GM10266 (cell line): Measurements from ENCODE around the gene MSANTD3.

ENCODE experiments used
- DNase-seq: peaks from one replicate; pipeline ENCODE4 v3.0.0; 2012; ENCODE audit errors: extremely low spot score
- CTCF ChIP-seq: IDR thresholded peaks from 2 replicates; pipeline ENCODE4 v1.5.1; 2012; ENCODE audit warnings: mild to moderate bottlenecking, low read depth; ENCODE audit not compliant: control insufficient read depth, insufficient read depth; ENCODE audit errors: missing control alignments

The MSANTD3 gene

GRCh38 chr9:100401042-100401441, 25.9 kb upstream of the MSANTD3 start:
- no peak for DNase-seq

GRCh38 chr9:100406962-100407361, 20.0 kb upstream of the MSANTD3 start:
- DNase-seq, result no peak
- TF ChIP-seq CTCF, result no peak

More at GRCh38 chr9:100401042-100401441, 25.9 kb upstream of the MSANTD3 start:
- no peak for TF ChIP-seq CTCF

DNA sequence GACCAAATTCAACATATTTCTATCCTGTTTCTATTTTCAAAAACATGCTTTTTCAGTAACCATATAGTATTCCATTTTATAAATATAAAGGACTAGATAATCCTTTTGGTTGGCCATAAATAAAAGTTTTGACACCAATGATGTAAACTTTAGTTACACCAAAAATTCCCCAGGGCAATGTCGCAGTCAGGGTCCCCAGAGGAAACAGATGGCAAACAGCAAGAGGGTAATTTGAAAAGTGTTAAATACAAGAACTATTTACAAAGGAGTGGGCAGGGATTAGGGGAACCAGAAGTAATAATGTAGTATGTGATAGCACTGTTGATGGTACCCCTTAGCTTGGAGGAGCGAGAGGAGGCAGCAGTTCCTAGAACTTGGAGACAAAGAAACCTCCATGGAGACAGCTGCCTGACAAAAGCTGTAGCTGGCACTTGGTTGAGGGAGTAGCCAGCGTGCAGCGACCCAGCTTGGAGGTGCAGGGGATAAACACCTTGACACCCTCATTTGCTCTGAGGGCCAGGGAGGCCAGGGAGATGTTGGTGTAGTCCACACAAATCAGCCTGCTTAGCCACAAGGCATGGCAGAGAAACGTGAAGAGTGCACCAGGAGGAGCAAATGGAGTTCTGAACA, 18.3 kb upstream of the MSANTD3 start:
- DNase-seq, result no peak
- TF ChIP-seq CTCF, result no peak

GRCh38 chr9:100409176-100409556, 17.8 kb upstream of the MSANTD3 start:
- DNase-seq, result no peak
- no peak for TF ChIP-seq CTCF

DNA sequence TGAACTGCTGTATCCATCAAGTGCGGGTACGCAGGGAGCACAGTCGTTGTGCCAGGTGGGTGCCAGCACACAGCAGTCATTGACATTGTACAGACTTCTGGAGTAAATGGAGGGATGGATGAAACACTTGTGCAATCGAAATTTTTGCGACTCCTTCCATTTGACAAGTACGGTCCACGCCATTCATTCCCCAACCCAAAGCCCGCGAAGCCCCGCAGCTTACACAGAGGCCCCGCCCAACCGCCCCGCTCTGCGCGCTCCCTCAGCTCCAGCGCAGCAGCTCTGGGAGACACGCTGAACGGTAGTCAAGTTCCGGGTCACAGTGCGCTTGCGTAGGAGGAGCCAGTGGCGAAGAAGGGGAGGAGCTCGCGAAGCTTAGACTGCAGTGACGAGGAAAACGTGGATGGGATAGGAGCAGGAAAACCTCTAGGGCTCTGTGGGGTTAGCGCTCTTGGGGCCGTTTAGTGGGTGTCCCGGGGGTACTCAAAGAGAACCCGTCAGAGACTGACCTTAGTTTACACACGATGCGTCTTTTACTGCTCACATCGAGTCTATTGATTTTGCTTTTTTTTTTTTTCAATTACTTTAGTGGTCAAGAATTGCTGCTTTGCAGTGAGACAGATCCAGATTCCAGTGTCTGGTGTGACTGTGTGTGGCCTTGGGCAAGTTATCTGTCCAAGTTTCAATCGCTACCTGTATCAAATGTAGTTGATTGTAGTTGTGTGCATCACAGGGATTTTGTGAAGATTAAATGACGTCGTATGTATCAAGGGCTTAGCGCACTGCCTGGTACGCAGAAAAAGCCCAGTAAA, 15.3 kb upstream of the MSANTD3 start:
- DNase-seq, result peak; percentile 89

DNA sequence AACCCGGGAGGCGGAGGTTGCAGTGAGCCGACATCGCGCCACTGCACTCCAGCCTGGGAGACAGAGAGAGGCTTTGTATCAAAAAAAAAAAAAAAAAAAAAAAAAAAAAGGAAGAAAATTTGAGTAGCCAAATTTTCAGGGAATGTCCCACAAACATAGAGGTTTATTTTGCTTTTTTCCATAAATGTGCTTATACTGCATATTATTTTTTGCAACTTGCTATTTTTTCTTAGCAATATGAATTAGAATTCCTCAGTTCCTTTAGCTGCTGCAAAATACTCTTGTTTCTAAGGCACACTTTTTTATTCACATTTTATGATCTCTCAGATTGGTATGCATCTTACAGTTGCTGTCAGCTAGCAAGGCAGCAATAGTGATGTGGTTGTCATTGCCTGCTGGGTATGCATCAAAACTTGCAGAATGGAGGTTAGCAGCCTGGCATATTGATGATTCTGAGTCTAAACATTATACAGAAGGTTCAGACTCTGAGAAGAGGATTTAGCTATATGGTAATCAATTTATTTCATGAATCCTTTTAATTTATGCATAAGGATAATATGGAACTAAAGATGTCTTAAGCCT, 13.0 kb upstream of the MSANTD3 start:
- TF ChIP-seq CTCF, result no peak
- DNase-seq, result no peak

More for the DNA sequence above, 15.3 kb upstream of the MSANTD3 start:
- no peak for TF ChIP-seq CTCF

DNA sequence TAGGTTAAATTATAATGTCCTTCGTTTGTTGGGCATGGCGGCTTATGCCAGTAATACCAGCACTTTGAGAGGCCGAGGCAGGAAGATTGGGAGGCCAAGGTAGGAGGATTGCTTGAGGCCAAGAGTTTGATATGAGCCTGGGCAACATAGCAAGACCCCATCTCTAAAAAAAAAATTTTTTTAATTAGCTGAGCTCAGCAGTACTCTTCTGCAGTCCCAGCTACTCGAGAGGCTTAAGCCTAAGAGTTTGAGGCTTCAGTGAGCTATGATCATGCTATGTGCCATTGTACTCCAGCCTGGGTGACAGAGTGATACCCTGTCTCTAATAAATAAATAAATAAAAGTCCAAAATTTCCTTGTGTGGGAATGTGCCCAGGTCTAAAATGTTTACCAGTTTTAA, 9.1 kb upstream of the MSANTD3 start:
- no peak for DNase-seq
- TF ChIP-seq CTCF, result no peak
